SK-N-SH (cell line): ENCODE results near the gene CCDC178.

Experiments
- CHD2 ChIP-seq: fragments of 150-350 bp; IDR thresholded peaks from 2 replicates; pipeline ENCODE4 v1.6.1; 2018; ENCODE audit warnings: low read length; ENCODE audit not compliant: partially characterized antibody
- GABPA ChIP-seq: IDR thresholded peaks from 2 replicates; pipeline ENCODE4 v1.4.0; 2012; ENCODE audit warnings: low read depth, mild to moderate bottlenecking
- MEF2A ChIP-seq: IDR thresholded peaks from 2 replicates; pipeline ENCODE4 v1.4.0; 2012; ENCODE audit warnings: low read depth, borderline replicate concordance
- PBX3 ChIP-seq: IDR thresholded peaks from 2 replicates; pipeline ENCODE4; 2012
- POLR2AphosphoS5 ChIP-seq: IDR thresholded peaks from 2 replicates; pipeline ENCODE4 v1.6.1; 2012; ENCODE audit warnings: low read depth, low read length

GRCh38 chr18:33183136-33183535 is 257.4 kb downstream of the CCDC178 start:
- TF ChIP-seq PBX3 = no peak
- TF ChIP-seq CHD2 = no peak
- no peak for TF ChIP-seq MEF2A
- no peak for TF ChIP-seq GABPA
- TF ChIP-seq POLR2AphosphoS5 = no peak
